H1 (cell line): Measurements from ENCODE around the gene PARD3. TPM values are rescaled to one million over a fixed set of nuclear protein-coding genes. Genes with fewer than 3 reads are reported as not detected.

ENCODE experiments used
- CTCF ChIA-PET: fragments of 300-600 bp; sonication (Branson Sonifier 250); formaldehyde crosslinking; loops from one replicate; lab custom pipeline; 2021; ENCODE audit not compliant: partially characterized antibody; lab: Charles Lee
- POLR2A ChIA-PET: fragments of 300-600 bp; sonication (Branson Sonifier 250); formaldehyde crosslinking; loops from one replicate; lab custom pipeline; 2021; ENCODE audit warnings: inconsistent platforms; ENCODE audit not compliant: partially characterized antibody; lab: Charles Lee
- DNase-seq, 2 experiments: peaks; one replicate each; pipeline versions ENCODE4 v3.0.0 to v3.0.0-alpha.2; 2010 to 2022; ENCODE audit warnings: low spot score in 2 of 2, low read depth in 1 of 2, mixed read lengths in 1 of 2
- FAIRE-seq: peaks from 2 replicates; lab custom pipeline; 2011; peaks lifted over from hg19 to GRCh38; lab: Jason Lieb, UNC
- H2AFZ ChIP-seq: 2 replicates; pipeline ENCODE4 v1.8.1; 2012; ENCODE audit warnings: low read length, inconsistent platforms
- H2AK5ac ChIP-seq: 2 replicates; pipeline ENCODE4 v1.6.1; 2013; ENCODE audit warnings: low read depth, low read length
- H2BK120ac ChIP-seq: replicated peaks from 2 replicates; pipeline ENCODE3; 2013; ENCODE audit warnings: low read depth, low read length, inconsistent platforms
- H2BK12ac ChIP-seq: 2 replicates; pipeline ENCODE4 v1.6.1; 2013; ENCODE audit warnings: low read depth, low read length
- H2BK15ac ChIP-seq: 2 replicates; pipeline ENCODE4 v1.6.1; 2013; ENCODE audit warnings: low read length
- H2BK20ac ChIP-seq: 2 replicates; pipeline ENCODE4 v1.6.1; 2013; ENCODE audit warnings: low read length
- H2BK5ac ChIP-seq: 2 replicates; pipeline ENCODE4 v1.6.1; 2013; ENCODE audit warnings: low read depth, low read length
- H3K14ac ChIP-seq: 2 replicates; pipeline ENCODE4 v1.6.1; 2013; ENCODE audit warnings: inconsistent platforms; ENCODE audit not compliant: insufficient read length
- H3K18ac ChIP-seq: 2 replicates; pipeline ENCODE4 v1.6.1; 2013; ENCODE audit warnings: low read length; ENCODE audit errors: extremely low read depth
- H3K23ac ChIP-seq: 2 replicates; pipeline ENCODE4 v1.6.1; 2013; ENCODE audit warnings: inconsistent platforms; ENCODE audit not compliant: insufficient read length
- H3K23me2 ChIP-seq: 2 replicates; pipeline ENCODE4 v1.6.1; 2013; ENCODE audit warnings: low read depth, low read length
- H3K27ac ChIP-seq: 2 replicates; pipeline ENCODE4 v1.6.1; 2011; ENCODE audit warnings: low read depth, low read length, inconsistent platforms
- H3K27me3 ChIP-seq, 4 experiments: replicated peaks in 1 of 4; 1 replicate in 1 of 4; 2 replicates in 3 of 4; pipeline versions ENCODE4 v1.6.1 to v1.8.1; 2011 to 2013; ENCODE audit warnings: low read length in 3 of 4, mild to moderate bottlenecking in 3 of 4, inconsistent platforms in 2 of 4, mixed read lengths in 2 of 4, moderate library complexity in 1 of 4; ENCODE audit not compliant: control insufficient read depth in 3 of 4, insufficient read depth in 3 of 4; ENCODE audit errors: extremely low read depth in 1 of 4
- H3K36me3 ChIP-seq, 4 experiments: 2 replicates each; pipeline versions ENCODE4 v1.6.1 to v1.8.1; 2011 to 2013; ENCODE audit warnings: mild to moderate bottlenecking in 4 of 4, low read length in 3 of 4, moderate library complexity in 2 of 4, control low read depth in 1 of 4, inconsistent platforms in 1 of 4; ENCODE audit not compliant: insufficient read depth in 4 of 4, control insufficient read depth in 2 of 4
- H3K4ac ChIP-seq: replicated peaks from 2 replicates; pipeline ENCODE3; 2013; ENCODE audit warnings: low read length, low read depth, mixed read lengths, inconsistent platforms; ENCODE audit not compliant: insufficient read length
- H3K4me1 ChIP-seq, 4 experiments: replicated peaks in 1 of 4; 1 replicate in 1 of 4; 2 replicates in 3 of 4; pipeline versions ENCODE4 v1.6.1 to v1.8.1; 2011 to 2013; ENCODE audit warnings: low read length in 3 of 4, inconsistent platforms in 2 of 4, mixed read lengths in 1 of 4; ENCODE audit not compliant: insufficient read depth in 4 of 4, control insufficient read depth in 3 of 4
- H3K4me2 ChIP-seq, 2 experiments: 2 replicates each; pipeline versions ENCODE4 v1.6.1 to v1.8.1; 2011 to 2013; ENCODE audit warnings: low read depth in 2 of 2, low read length in 2 of 2, control low read depth in 1 of 2, inconsistent platforms in 1 of 2, mild to moderate bottlenecking in 1 of 2; ENCODE audit not compliant: insufficient read depth in 1 of 2
- H3K4me3 ChIP-seq, 4 experiments: fragments of 200-600, 300-600 bp in 1 of 4; sonication (generic), shearing (Covaris generic), sonication (Bioruptor Twin) in 1 of 4; 2 replicates each; pipeline versions ENCODE4 v1.5.1 to v1.8.1; 2011 to 2016; ENCODE audit warnings: low read length in 4 of 4, low read depth in 3 of 4, control low read depth in 2 of 4, inconsistent platforms in 2 of 4, mild to moderate bottlenecking in 2 of 4, mixed read lengths in 1 of 4, moderate library complexity in 1 of 4; ENCODE audit not compliant: insufficient read depth in 2 of 4; ENCODE audit errors: extremely low read depth in 1 of 4
- H3K56ac ChIP-seq: replicated peaks from 2 replicates; pipeline ENCODE3; 2013; ENCODE audit warnings: low read depth, mild to moderate bottlenecking, mixed read lengths, low read length, inconsistent platforms; ENCODE audit not compliant: insufficient read length
- H3K79me1 ChIP-seq: 2 replicates; pipeline ENCODE4 v1.6.1; 2013; ENCODE audit warnings: low read depth, low read length, control low read depth
- H3K79me2 ChIP-seq, 2 experiments: 2 replicates each; pipeline versions ENCODE4 v1.6.1 to v1.8.1; 2012 to 2013; ENCODE audit warnings: low read length in 2 of 2, mild to moderate bottlenecking in 2 of 2, inconsistent platforms in 1 of 2; ENCODE audit not compliant: insufficient read depth in 2 of 2, control insufficient read depth in 1 of 2
- H3K9ac ChIP-seq, 4 experiments: replicated peaks in 1 of 4; 1 replicate in 1 of 4; 2 replicates in 3 of 4; pipeline versions ENCODE4 v1.6.1 to v1.8.1; 2011 to 2013; ENCODE audit warnings: low read depth in 3 of 4, low read length in 3 of 4, control low read depth in 2 of 4, mild to moderate bottlenecking in 2 of 4, moderate library complexity in 2 of 4, inconsistent platforms in 1 of 4; ENCODE audit errors: extremely low read depth in 1 of 4
- H3K9me3 ChIP-seq, 2 experiments: 2 replicates each; pipeline versions ENCODE4 v1.6.1 to v1.8.1; 2012 to 2013; ENCODE audit warnings: mild to moderate bottlenecking in 2 of 2, moderate library complexity in 2 of 2, control low read depth in 1 of 2, inconsistent platforms in 1 of 2, low read depth in 1 of 2, low read length in 1 of 2, mixed read lengths in 1 of 2; ENCODE audit not compliant: insufficient read depth in 2 of 2
- H4K20me1 ChIP-seq, 2 experiments: replicated peaks in 1 of 2; 2 replicates each; pipeline versions ENCODE3 to v1.8.1; 2011 to 2013; ENCODE audit warnings: inconsistent platforms in 2 of 2, low read length in 2 of 2, mild to moderate bottlenecking in 1 of 2; ENCODE audit not compliant: insufficient read depth in 2 of 2, control insufficient read depth in 1 of 2
- H4K5ac ChIP-seq: 2 replicates; pipeline ENCODE4 v1.6.1; 2013; ENCODE audit warnings: low read length, low read depth, mixed read lengths, inconsistent platforms; ENCODE audit not compliant: insufficient read length
- H4K8ac ChIP-seq: 2 replicates; pipeline ENCODE4 v1.8.0; 2013; ENCODE audit warnings: mild to moderate bottlenecking, moderate library complexity, low read length, inconsistent platforms; ENCODE audit not compliant: insufficient read depth; ENCODE audit errors: extremely low read depth
- H4K91ac ChIP-seq: replicated peaks from 2 replicates; pipeline ENCODE3; 2013; ENCODE audit warnings: low read length, mixed read lengths, inconsistent platforms; ENCODE audit not compliant: insufficient read length
- CBX8 ChIP-seq: fragments of 300-800, 300-1000 bp; sonication (generic); IDR thresholded peaks from 2 replicates; pipeline ENCODE4 v1.7.1; 2016; ENCODE audit warnings: low read depth, low read length, borderline replicate concordance
- HDAC6 ChIP-seq: IDR thresholded peaks from one replicate; pipeline ENCODE4 v1.7.1; 2012; ENCODE audit warnings: low read depth, mild to moderate bottlenecking, inconsistent platforms, low read length, moderate library complexity
- SUZ12 ChIP-seq: fragments of 200-600 bp; sonication (generic); IDR thresholded peaks from 2 replicates; pipeline ENCODE4 v1.6.1; 2012; ENCODE audit warnings: mild to moderate bottlenecking, inconsistent platforms, low read length, moderate library complexity, mixed read lengths
- WGBS, 2 experiments: shearing (Covaris generic) in 1 of 2; methylation state at CpG; one replicate each; pipeline versions ENCODE4 v1.1.6 to v1.1.7; 2013 to 2015; ENCODE audit warnings: low lambda C conversion rate in 2 of 2, mixed read lengths in 2 of 2, inconsistent platforms in 1 of 2, low coverage in 1 of 2, missing lambda C conversion rate in 1 of 2; ENCODE audit not compliant: insufficient replicate concordance in 2 of 2, insufficient coverage in 1 of 2, insufficient read length in 1 of 2; ENCODE audit errors: extremely low coverage in 1 of 2, missing lambda C conversion rate in 1 of 2; 5-methylcytosine and 5-hydroxymethylcytosine counted together
- polyA plus RNA-seq, 7 experiments: library from polyadenylated mRNA; depleted of rRNA in 3 of 7; stranded (reverse) in 5 of 7; unstranded in 2 of 7; fragments of >200 nt in 5 of 7; fragments of 200-250 nt in 2 of 7; gene quantifications; 1 replicate in 5 of 7; 2 replicates in 1 of 7; 4 replicates in 1 of 7; pipeline versions ENCODE4 v1.2.1 to v1.2.3, GENCODE V29; 2011 to 2013; ENCODE audit warnings: missing spikeins in 2 of 7, mixed read lengths in 2 of 7
- total RNA-seq: library from RNA; stranded (reverse); fragmentation: NEBNext Ultra II Directional; extraction: Animal tissue kit (Norgen Biotek cat#: 25700); gene quantifications from 2 replicates; pipeline ENCODE4 v1.2.1, GENCODE V29; 2021

PARD3 gene
- total and polyA plus RNA-seq, 2 of the 8 experiments (the other 6 are each of a cell fraction or from before 2014, with no cell fraction given) = 19.7 to 49.1 TPM

- H4K91ac ChIP-seq = no peak overlapping the region
- H3K14ac ChIP-seq = no peak overlapping the region
- peaks cover 3% of the 10 kb centered on the region for H3K79me1 ChIP-seq
- H4K5ac ChIP-seq = no peak overlapping the region
- H3K27ac ChIP-seq = no peak overlapping the region
- peaks cover 4 to 98% of the 10 kb centered on the region in 2 experiments; a peak in 3 of 4 replicates for H3K79me2 ChIP-seq
- H3K18ac ChIP-seq = no peak overlapping the region
- no peak overlapping the region for H2BK20ac ChIP-seq
- 91% methylated on average over 1 of the region's 1 CpG; no CpG with 5 or more reads in 1 of the 2 experiments for WGBS, 2 experiments
- DNase-seq = no peak
- no peaks in the 10 kb centered on the region for H3K23me2 ChIP-seq
- H3K36me3 ChIP-seq = no peaks in the 10 kb centered on the region
- peaks cover 2 to 3% of the 10 kb centered on the region in 2 experiments for H4K20me1 ChIP-seq
- H3K27me3 ChIP-seq = no peaks in the 10 kb centered on the region
- H2AK5ac ChIP-seq = no peak overlapping the region
- no peak overlapping the region for H3K4me2 ChIP-seq
- no peak overlapping the region for H2BK15ac ChIP-seq
- H3K56ac ChIP-seq = no peak overlapping the region
- TF ChIP-seq CBX8 (no peak), SUZ12 (no peak), HDAC6 (no peak)
- no peak overlapping the region for H3K4ac ChIP-seq
- H3K4me3 ChIP-seq = no peak overlapping the region
- H3K9ac ChIP-seq = no peak overlapping the region
- no peak overlapping the region for H4K8ac ChIP-seq
- ChIA-PET CTCF (no interaction called here), POLR2A (no interaction called here)
- FAIRE-seq = no peak
- no peak overlapping the region for H2BK120ac ChIP-seq
- H3K23ac ChIP-seq = no peak overlapping the region
- H3K9me3 ChIP-seq = no peaks in the 10 kb centered on the region
- no peak overlapping the region for H2AFZ ChIP-seq
- H2BK5ac ChIP-seq = no peak overlapping the region
- H2BK12ac ChIP-seq = no peak overlapping the region
- peaks cover 0 to 6% (median 0%) of the 10 kb centered on the region in 4 experiments; a peak in 1 of 7 replicates for H3K4me1 ChIP-seq
Measured at GRCh38 chr10:34761453-34761852, 53.6 kb downstream of the PARD3 start.
